HepG2 (cell line): ENCODE results near the gene RFC2. TPM values are rescaled to one million over a fixed set of nuclear protein-coding genes. Genes with fewer than 3 reads are reported as not detected.

Experiments
- FOSL2 ChIP-seq: sonication (generic); formaldehyde crosslinking; IDR thresholded peaks from 2 replicates; pipeline ENCODE4 v1.4.0; 2020; ENCODE audit warnings: missing genetic modification reagents
- GABPA ChIP-seq, 2 experiments: IDR thresholded peaks; 2 replicates each; pipeline ENCODE4 v1.6.1; 2011 to 2016; ENCODE audit warnings: low read depth in 2 of 2, low read length in 1 of 2, missing biosample characterization in 1 of 2, missing genetic modification characterization in 1 of 2
- HDAC2 ChIP-seq: sonication (generic); formaldehyde crosslinking; IDR thresholded peaks from 2 replicates; pipeline ENCODE4 v1.4.0; 2020; ENCODE audit warnings: missing genetic modification reagents
- JDP2 ChIP-seq: sonication (generic); formaldehyde crosslinking; IDR thresholded peaks from 2 replicates; pipeline ENCODE4 v1.8.1; 2022; ENCODE audit warnings: missing genetic modification reagents, borderline replicate concordance
- MTA3 ChIP-seq: sonication (generic); formaldehyde crosslinking; IDR thresholded peaks from 2 replicates; pipeline ENCODE4 v1.4.0; 2020; ENCODE audit warnings: missing genetic modification reagents
- NR2C2 ChIP-seq: sonication (generic); formaldehyde crosslinking; IDR thresholded peaks from 2 replicates; pipeline ENCODE4 v1.4.0; 2020; ENCODE audit warnings: missing genetic modification reagents, mild to moderate bottlenecking, moderate library complexity, borderline replicate concordance
- PAWR ChIP-seq: sonication (generic); formaldehyde crosslinking; IDR thresholded peaks from 2 replicates; pipeline ENCODE4 v1.4.0; 2020; ENCODE audit warnings: missing genetic modification reagents, mild to moderate bottlenecking, borderline replicate concordance
- RORA ChIP-seq: sonication (generic); formaldehyde crosslinking; IDR thresholded peaks from 2 replicates; pipeline ENCODE4 v1.5.0; 2020; ENCODE audit warnings: mild to moderate bottlenecking, missing genetic modification reagents, moderate library complexity
- SIN3A ChIP-seq: IDR thresholded peaks from 2 replicates; pipeline ENCODE4 v1.6.1; 2011; ENCODE audit warnings: low read depth, mild to moderate bottlenecking, control low read depth, low read length, borderline replicate concordance
- SMAD9 ChIP-seq: sonication (generic); formaldehyde crosslinking; IDR thresholded peaks from 2 replicates; pipeline ENCODE4 v1.5.1; 2020; ENCODE audit warnings: mild to moderate bottlenecking, missing genetic modification reagents
- STAT5B ChIP-seq: sonication (generic); formaldehyde crosslinking; IDR thresholded peaks from 2 replicates; pipeline ENCODE4 v1.4.0; 2020; ENCODE audit warnings: missing genetic modification reagents
- TARDBP ChIP-seq: sonication (generic); formaldehyde crosslinking; IDR thresholded peaks from 2 replicates; pipeline ENCODE4 v1.8.0; 2022; ENCODE audit warnings: mild to moderate bottlenecking, missing genetic modification reagents
- TBL1XR1 ChIP-seq: fragments of 150-350 bp; IDR thresholded peaks from 2 replicates; pipeline ENCODE4 v1.6.1; 2014; ENCODE audit warnings: borderline replicate concordance, low read length; ENCODE audit not compliant: partially characterized antibody
- ZBTB38 ChIP-seq: sonication (generic); formaldehyde crosslinking; IDR thresholded peaks from 2 replicates; pipeline ENCODE4 v1.5.1; 2020; ENCODE audit warnings: mild to moderate bottlenecking, missing genetic modification reagents
- ZNF143 ChIP-seq: sonication (generic); formaldehyde crosslinking; IDR thresholded peaks from 2 replicates; pipeline ENCODE4 v1.4.0; 2020; ENCODE audit warnings: missing genetic modification reagents
- ZNF274 ChIP-seq: sonication (generic); formaldehyde crosslinking; IDR thresholded peaks from 2 replicates; pipeline ENCODE4 v1.5.1; 2020; ENCODE audit warnings: mild to moderate bottlenecking, missing genetic modification reagents
- ZNF790 ChIP-seq: sonication (generic); formaldehyde crosslinking; IDR thresholded peaks from 2 replicates; pipeline ENCODE4 v1.8.0; 2022; ENCODE audit warnings: missing genetic modification reagents, mild to moderate bottlenecking, borderline replicate concordance
- polyA plus RNA-seq, 8 experiments: library from polyadenylated mRNA; depleted of rRNA in 3 of 8; stranded (reverse) in 7 of 8; unstranded in 1 of 8; fragments of >200 nt; fragmentation: Illumina TruSeq in 4 of 8; extraction: Trizol in 4 of 8; gene quantifications; 2 replicates each; pipeline versions ENCODE4 v1.2.1 to v1.2.3, GENCODE V29; 2011 to 2016; ENCODE audit warnings: low read depth in 4 of 8, missing spikeins in 1 of 8, mixed read lengths in 1 of 8; ENCODE audit not compliant: insufficient read depth in 1 of 8
- total RNA-seq, 5 experiments: library from RNA; depleted of rRNA; stranded (reverse); fragments of >200 nt; fragmentation: Illumina TruSeq; extraction: Trizol; gene quantifications; 2 replicates each; pipeline ENCODE4 v1.2.3, GENCODE V29; 2016; ENCODE audit warnings: low read depth in 1 of 5
- TF ChIP-seq, protein P1 (sequence below): sonication (generic); formaldehyde crosslinking; IDR thresholded peaks from 2 replicates; pipeline ENCODE4 v1.8.0; 2022; ENCODE audit warnings: missing genetic modification reagents, mild to moderate bottlenecking, moderate library complexity, borderline replicate concordance
- TF ChIP-seq, protein P2 (sequence below): IDR thresholded peaks from 2 replicates; pipeline ENCODE4 v1.6.1; 2016; ENCODE audit warnings: mild to moderate bottlenecking, missing biosample characterization, missing genetic modification reagents
- TF ChIP-seq, protein P3 (sequence below): sonication (generic); formaldehyde crosslinking; IDR thresholded peaks from 2 replicates; pipeline ENCODE4 v1.4.0; 2020; ENCODE audit warnings: mild to moderate bottlenecking, missing genetic modification reagents
- TF ChIP-seq, protein P4 (sequence below): sonication (generic); formaldehyde crosslinking; IDR thresholded peaks from 2 replicates; pipeline ENCODE4 v1.5.1; 2020; ENCODE audit warnings: mild to moderate bottlenecking, missing genetic modification reagents
- TF ChIP-seq, protein P5 (sequence below): fragments of 450-650 bp; IDR thresholded peaks from 2 replicates; pipeline ENCODE4 v1.6.1; 2017

The RFC2 gene
- total and polyA plus RNA-seq, 2 of the 13 experiments (the other 11 are each of a cell fraction or from before 2014, with no cell fraction given): 14.6 to 43.5 TPM

DNA sequence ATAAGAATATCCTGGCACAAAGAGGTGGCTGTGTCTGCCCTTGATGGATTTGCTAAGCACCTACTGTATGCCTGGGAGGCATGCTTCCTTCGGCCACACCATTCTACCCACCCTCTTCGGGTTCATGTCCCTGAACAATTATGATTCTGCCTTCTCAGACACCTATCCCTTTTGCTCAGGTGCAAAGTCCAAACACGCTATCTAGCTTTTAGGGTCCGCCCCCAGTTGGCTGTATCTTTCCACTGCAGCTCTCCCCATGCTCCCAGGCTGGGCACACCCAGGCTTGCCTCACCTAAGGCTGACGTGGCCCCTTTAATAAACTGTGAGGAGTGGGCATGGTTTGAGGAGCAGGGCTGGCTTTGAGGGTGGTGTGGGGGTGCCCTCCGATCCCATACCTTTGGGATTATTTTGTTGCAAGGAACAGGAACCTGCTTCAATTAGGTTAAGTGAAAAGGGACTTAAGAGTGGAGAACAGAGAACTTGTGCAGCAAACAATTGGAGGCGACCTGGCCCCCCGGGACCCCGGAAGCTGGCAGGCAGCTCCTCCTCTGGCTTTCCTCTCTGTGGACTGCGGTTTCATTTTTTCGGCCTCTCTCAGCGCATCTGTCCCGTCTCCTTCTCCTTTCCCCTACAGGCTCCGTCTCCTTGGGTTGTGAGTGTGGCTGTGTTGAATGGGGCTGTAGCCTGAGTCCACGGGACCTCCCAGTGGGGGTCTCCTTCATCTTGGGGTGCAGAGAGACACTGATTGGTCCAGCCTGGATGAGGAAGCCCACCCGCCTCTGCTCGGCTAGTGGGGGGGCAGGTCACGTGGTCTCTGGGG is 38.8 kb upstream of the RFC2 start (continued):
- TF ChIP-seq, protein P1, sequence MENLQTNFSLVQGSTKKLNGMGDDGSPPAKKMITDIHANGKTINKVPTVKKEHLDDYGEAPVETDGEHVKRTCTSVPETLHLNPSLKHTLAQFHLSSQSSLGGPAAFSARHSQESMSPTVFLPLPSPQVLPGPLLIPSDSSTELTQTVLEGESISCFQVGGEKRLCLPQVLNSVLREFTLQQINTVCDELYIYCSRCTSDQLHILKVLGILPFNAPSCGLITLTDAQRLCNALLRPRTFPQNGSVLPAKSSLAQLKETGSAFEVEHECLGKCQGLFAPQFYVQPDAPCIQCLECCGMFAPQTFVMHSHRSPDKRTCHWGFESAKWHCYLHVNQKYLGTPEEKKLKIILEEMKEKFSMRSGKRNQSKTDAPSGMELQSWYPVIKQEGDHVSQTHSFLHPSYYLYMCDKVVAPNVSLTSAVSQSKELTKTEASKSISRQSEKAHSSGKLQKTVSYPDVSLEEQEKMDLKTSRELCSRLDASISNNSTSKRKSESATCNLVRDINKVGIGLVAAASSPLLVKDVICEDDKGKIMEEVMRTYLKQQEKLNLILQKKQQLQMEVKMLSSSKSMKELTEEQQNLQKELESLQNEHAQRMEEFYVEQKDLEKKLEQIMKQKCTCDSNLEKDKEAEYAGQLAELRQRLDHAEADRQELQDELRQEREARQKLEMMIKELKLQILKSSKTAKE (CRISPR knock-in tag): peak; percentile 60; the same call in 1 of the 2 replicates
- TF ChIP-seq, protein P2, sequence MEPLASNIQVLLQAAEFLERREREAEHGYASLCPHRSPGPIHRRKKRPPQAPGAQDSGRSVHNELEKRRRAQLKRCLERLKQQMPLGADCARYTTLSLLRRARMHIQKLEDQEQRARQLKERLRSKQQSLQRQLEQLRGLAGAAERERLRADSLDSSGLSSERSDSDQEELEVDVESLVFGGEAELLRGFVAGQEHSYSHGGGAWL (CRISPR knock-in tag): peak; percentile 46; the same call in 1 of the 2 replicates
- TF ChIP-seq TARDBP (CRISPR knock-in tag) (no peak; the same call in 1 of the 2 replicates), RORA (CRISPR knock-in tag) (no peak), HDAC2 (CRISPR knock-in tag) (peak; percentile 77; the same call in 1 of the 2 replicates), NR2C2 (peak; percentile 56), ZBTB38 (CRISPR knock-in tag) (no peak; the same call in 1 of the 2 replicates), FOSL2 (CRISPR knock-in tag) (peak; percentile 72), TBL1XR1 (peak; percentile 9), SMAD9 (CRISPR knock-in tag) (no peak), JDP2 (CRISPR knock-in tag) (no peak; the same call in 1 of the 2 replicates), ZNF790 (CRISPR knock-in tag) (no peak), GABPA (IDR thresholded peaks at IDR 0.05; ENCODE audit: low read depth, low read length) (no peak), GABPA (CRISPR knock-in tag; IDR thresholded peaks at IDR 0.05; ENCODE audit: low read depth) (no peak; the same call in 1 of the 2 replicates), ZNF274 (CRISPR knock-in tag) (no peak), PAWR (no peak), STAT5B (CRISPR knock-in tag) (no peak), ZNF143 (CRISPR knock-in tag) (no peak), SIN3A (peak; percentile 71; the same call in 1 of the 2 replicates), MTA3 (no peak)
- TF ChIP-seq, protein P3, sequence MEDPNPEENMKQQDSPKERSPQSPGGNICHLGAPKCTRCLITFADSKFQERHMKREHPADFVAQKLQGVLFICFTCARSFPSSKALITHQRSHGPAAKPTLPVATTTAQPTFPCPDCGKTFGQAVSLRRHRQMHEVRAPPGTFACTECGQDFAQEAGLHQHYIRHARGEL (CRISPR knock-in tag): no peak
- TF ChIP-seq, protein P4, sequence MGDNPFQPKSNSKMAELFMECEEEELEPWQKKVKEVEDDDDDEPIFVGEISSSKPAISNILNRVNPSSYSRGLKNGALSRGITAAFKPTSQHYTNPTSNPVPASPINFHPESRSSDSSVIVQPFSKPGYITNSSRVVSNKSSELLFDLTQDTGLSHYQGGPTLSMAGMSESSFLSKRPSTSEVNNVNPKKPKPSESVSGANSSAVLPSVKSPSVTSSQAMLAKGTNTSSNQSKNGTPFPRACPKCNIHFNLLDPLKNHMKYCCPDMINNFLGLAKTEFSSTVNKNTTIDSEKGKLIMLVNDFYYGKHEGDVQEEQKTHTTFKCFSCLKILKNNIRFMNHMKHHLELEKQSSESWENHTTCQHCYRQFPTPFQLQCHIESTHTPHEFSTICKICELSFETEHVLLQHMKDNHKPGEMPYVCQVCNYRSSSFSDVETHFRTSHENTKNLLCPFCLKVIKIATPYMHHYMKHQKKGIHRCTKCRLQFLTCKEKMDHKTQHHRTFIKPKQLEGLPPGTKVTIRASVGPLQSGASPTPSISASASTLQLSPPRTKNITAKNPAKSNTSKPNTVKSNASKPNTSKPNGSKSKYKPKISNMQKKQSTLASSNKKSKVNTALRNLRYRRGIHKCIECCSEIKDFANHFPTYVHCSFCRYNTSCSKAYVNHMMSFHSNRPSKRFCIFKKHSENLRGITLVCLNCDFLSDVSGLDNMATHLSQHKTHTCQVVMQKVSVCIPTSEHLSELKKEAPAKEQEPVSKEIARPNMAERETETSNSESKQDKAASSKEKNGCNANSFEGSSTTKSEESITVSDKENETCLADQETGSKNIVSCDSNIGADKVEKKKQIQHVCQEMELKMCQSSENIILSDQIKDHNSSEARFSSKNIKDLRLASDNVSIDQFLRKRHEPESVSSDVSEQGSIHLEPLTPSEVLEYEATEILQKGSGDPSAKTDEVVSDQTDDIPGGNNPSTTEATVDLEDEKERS (CRISPR knock-in tag): no peak
- TF ChIP-seq, protein P5, sequence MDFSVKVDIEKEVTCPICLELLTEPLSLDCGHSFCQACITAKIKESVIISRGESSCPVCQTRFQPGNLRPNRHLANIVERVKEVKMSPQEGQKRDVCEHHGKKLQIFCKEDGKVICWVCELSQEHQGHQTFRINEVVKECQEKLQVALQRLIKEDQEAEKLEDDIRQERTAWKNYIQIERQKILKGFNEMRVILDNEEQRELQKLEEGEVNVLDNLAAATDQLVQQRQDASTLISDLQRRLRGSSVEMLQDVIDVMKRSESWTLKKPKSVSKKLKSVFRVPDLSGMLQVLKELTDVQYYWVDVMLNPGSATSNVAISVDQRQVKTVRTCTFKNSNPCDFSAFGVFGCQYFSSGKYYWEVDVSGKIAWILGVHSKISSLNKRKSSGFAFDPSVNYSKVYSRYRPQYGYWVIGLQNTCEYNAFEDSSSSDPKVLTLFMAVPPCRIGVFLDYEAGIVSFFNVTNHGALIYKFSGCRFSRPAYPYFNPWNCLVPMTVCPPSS: no peak
